CD4-positive, alpha-beta T cell (primary cell): Measurements from ENCODE around the gene GTF2A1L. TPM values are rescaled to one million over a fixed set of nuclear protein-coding genes. Genes with fewer than 3 reads are reported as not detected.

Source experiments
- ATAC-seq: fragments of 200-7000 bp; cut with Tn5 transposase; one replicate; pipeline ENCODE4 v1.10.0; 2022; ENCODE audit warnings: mild to moderate bottlenecking; ENCODE audit not compliant: poor library complexity
- CTCF ChIA-PET: fragments of 350-600 bp; sonication (Branson Sonifier 250); formaldehyde crosslinking; loops from one replicate; lab custom pipeline; 2021; ENCODE audit warnings: antibody characterized with exemption, inconsistent platforms; lab: Charles Lee
- POLR2A ChIA-PET: fragments of 350-600 bp; sonication (Branson Sonifier 250); formaldehyde crosslinking; loops from one replicate; lab custom pipeline; 2021; ENCODE audit warnings: antibody characterized with exemption, inconsistent platforms; lab: Charles Lee
- DNase-seq, 14 experiments: peaks; one replicate each; pipeline ENCODE4 v3.0.0-alpha.2; 2013 to 2020; ENCODE audit warnings: mixed read lengths in 2 of 14
- H3K27ac ChIP-seq, 2 donors: one replicate each; pipeline versions ENCODE4 v1.5.1 to v1.7.0; 2013; ENCODE audit warnings: low read length in 2 of 2, low read depth in 1 of 2, mild to moderate bottlenecking in 1 of 2
- H3K27me3 ChIP-seq, 2 experiments: 1 replicate in 1 of 2; 2 replicates in 1 of 2; pipeline versions ENCODE4 v1.6.1 to v1.7.0; 2013; ENCODE audit warnings: low read length in 2 of 2, control low read depth in 1 of 2, mild to moderate bottlenecking in 1 of 2, moderate library complexity in 1 of 2; ENCODE audit not compliant: insufficient read depth in 2 of 2, control insufficient read depth in 1 of 2
- H3K36me3 ChIP-seq: one replicate; pipeline ENCODE4 v1.6.1; 2013; ENCODE audit warnings: low read length, control low read depth; ENCODE audit not compliant: insufficient read depth
- H3K4me1 ChIP-seq: one replicate; pipeline ENCODE4 v1.6.1; 2013; ENCODE audit warnings: low read length, control low read depth; ENCODE audit not compliant: insufficient read depth
- H3K4me3 ChIP-seq: one replicate; pipeline ENCODE4 v1.5.1; 2013; ENCODE audit warnings: mild to moderate bottlenecking, low read length, moderate library complexity
- H3K9me3 ChIP-seq, 2 experiments: 1 replicate in 1 of 2; 2 replicates in 1 of 2; pipeline versions ENCODE4 v1.6.1 to v1.7.0; 2013; ENCODE audit warnings: low read length in 2 of 2, mild to moderate bottlenecking in 2 of 2, control low read depth in 1 of 2, moderate library complexity in 1 of 2; ENCODE audit not compliant: control insufficient read depth in 1 of 2, insufficient read depth in 1 of 2
- H3K27ac Mint-ChIP-seq: one replicate; pipeline ENCODE4 v1.8.0; 2020; ENCODE audit warnings: mixed read lengths
- H3K27me3 Mint-ChIP-seq: one replicate; pipeline ENCODE4 v1.8.0; 2021; ENCODE audit warnings: mixed read lengths
- H3K36me3 Mint-ChIP-seq: one replicate; pipeline ENCODE4 v1.8.0; 2021; ENCODE audit warnings: low read depth, mixed read lengths
- H3K4me1 Mint-ChIP-seq: one replicate; pipeline ENCODE4 v1.8.0; 2021; ENCODE audit warnings: low read depth, mixed read lengths
- H3K4me3 Mint-ChIP-seq: one replicate; pipeline ENCODE4 v1.8.0; 2020; ENCODE audit warnings: mild to moderate bottlenecking, mixed read lengths
- H3K9me3 Mint-ChIP-seq: one replicate; pipeline ENCODE4 v1.8.0; 2020; ENCODE audit warnings: mixed read lengths
- CTCF ChIP-seq: fragments of 200-600 bp; IDR thresholded peaks from one replicate; pipeline ENCODE4 v1.8.0; 2022; ENCODE audit warnings: antibody characterized with exemption, mild to moderate bottlenecking
- intact Hi-C, 2 experiments: fragments of 100-400 bp; cut with DNase I in 1 of 2; cut with micrococcal nuclease in 1 of 2; formaldehyde crosslinking; loops; one replicate each; pipeline versions ENCODE4 v1.15.1 to v1.9.0; 2023 to 2025; cut with DNase I, micrococcal nuclease
- total RNA-seq, 174 experiments: library from RNA in 2 of 174; stranded (reverse) in 2 of 174; gene quantifications; one replicate each; pipeline ENCODE4 v1.2.3 and lab custom pipeline; 2021 to 2026

The GTF2A1L gene
- total RNA-seq, 2 experiments from 2014 or later, result not detected

GRCh38 chr2:48677450-48677849, 59.8 kb downstream of the GTF2A1L start:
- Histone ChIP-seq H3K27me3 (peaks cover 0 to 4% of the 10 kb centered on the region in 2 experiments), H3K36me3 (no peaks in the 10 kb centered on the region), H3K9me3 (no peaks in the 10 kb centered on the region), H3K4me3 (no peak overlapping the region), H3K27ac (no peak overlapping the region), H3K4me1 (no peaks in the 10 kb centered on the region)
- intact Hi-C loops, result no loop called here
- H3K4me3 Mint-ChIP-seq, result no peak overlapping the region
- ChIA-PET CTCF (no interaction called here), POLR2A (no interaction called here)
- ATAC-seq (no peak), DNase-seq (no peak)
- no peak overlapping the region for H3K27ac Mint-ChIP-seq
- H3K36me3 Mint-ChIP-seq, result no peaks in the 10 kb centered on the region
- no peaks in the 10 kb centered on the region for H3K9me3 Mint-ChIP-seq
- peaks cover 7% of the 10 kb centered on the region for H3K27me3 Mint-ChIP-seq
- H3K4me1 Mint-ChIP-seq, result peaks cover 7% of the 10 kb centered on the region
- TF ChIP-seq CTCF, result no peak

GRCh38 chr2:48685126-48685525, 67.5 kb downstream of the GTF2A1L start:
- Histone ChIP-seq H3K4me3 (no peak overlapping the region), H3K27ac (no peak overlapping the region), H3K4me1 (no peaks in the 10 kb centered on the region), H3K27me3 (peaks cover 0 to 8% of the 10 kb centered on the region in 2 experiments), H3K36me3 (no peaks in the 10 kb centered on the region), H3K9me3 (no peaks in the 10 kb centered on the region)
- CTCF ChIA-PET, result no interaction called here
- no peak for TF ChIP-seq CTCF
- H3K36me3 Mint-ChIP-seq, result no peaks in the 10 kb centered on the region
- ATAC-seq (no peak), DNase-seq (no peak)
- no peaks in the 10 kb centered on the region for H3K9me3 Mint-ChIP-seq
- peaks cover 36% of the 10 kb centered on the region for H3K27me3 Mint-ChIP-seq
- no peaks in the 10 kb centered on the region for H3K4me1 Mint-ChIP-seq
- POLR2A ChIA-PET, result no interaction called here
- no peak overlapping the region for H3K4me3 Mint-ChIP-seq
- intact Hi-C loops, result no loop called here
- no peak overlapping the region for H3K27ac Mint-ChIP-seq

- no peak for DNase-seq
- no peak overlapping the region for H3K4me3 Mint-ChIP-seq
- no peaks in the 10 kb centered on the region for H3K4me1 ChIP-seq
- no peaks in the 10 kb centered on the region for H3K36me3 Mint-ChIP-seq
- CTCF ChIA-PET, result no interaction called here
- no peak for TF ChIP-seq CTCF
- no peak overlapping the region for H3K27ac ChIP-seq
- no peaks in the 10 kb centered on the region for H3K4me1 Mint-ChIP-seq
- no peaks in the 10 kb centered on the region for H3K9me3 ChIP-seq
- no peak overlapping the region for H3K27ac Mint-ChIP-seq
- no peak overlapping the region for H3K4me3 ChIP-seq
- no peaks in the 10 kb centered on the region for H3K27me3 ChIP-seq
- POLR2A ChIA-PET, result no interaction called here
- no peaks in the 10 kb centered on the region for H3K9me3 Mint-ChIP-seq
- intact Hi-C loops, result no loop called here
- peaks cover 18% of the 10 kb centered on the region for H3K27me3 Mint-ChIP-seq
- ATAC-seq, result no peak
- H3K36me3 ChIP-seq, result no peaks in the 10 kb centered on the region
Measured at GRCh38 chr2:48691935-48692691, 74.5 kb downstream of the GTF2A1L start.
